Measurements from ENCODE around the gene NEK9.

NEK9 gene

GRCh38 chr14:75053396-75054291, 73.2 kb downstream of the NEK9 start:
- Histone ChIP-seq H3K36me3 (peaks cover 15% of the 10 kb centered on the region), H3K27me3 (ENCODE audit: insufficient read depth, low read depth, severe bottlenecking) (no peaks in the 10 kb centered on the region), H3K27ac (no peak overlapping the region), H3K9me3 (ENCODE audit: severe bottlenecking) (no peaks in the 10 kb centered on the region), H3K4me3 (ENCODE audit: low read depth, low read length) (no peak overlapping the region)
- no peak for DNase-seq
- no peak for TF ChIP-seq CTCF (IDR thresholded peaks at IDR 0.05; ENCODE audit: low read depth, low read length)

GRCh38 chr14:75051556-75051899, 75.3 kb downstream of the NEK9 start:
- Histone ChIP-seq H3K36me3 (peaks cover 15% of the 10 kb centered on the region), H3K4me3 (ENCODE audit: low read depth, low read length) (peak overlapping the region; percentile 59), H3K27ac (no peak overlapping the region), H3K9me3 (ENCODE audit: severe bottlenecking) (no peaks in the 10 kb centered on the region), H3K27me3 (ENCODE audit: insufficient read depth, low read depth, severe bottlenecking) (no peaks in the 10 kb centered on the region)
- no peak for TF ChIP-seq CTCF (IDR thresholded peaks at IDR 0.05; ENCODE audit: low read depth, low read length)
- no peak for DNase-seq

GRCh38 chr14:75050852-75051555, 75.8 kb downstream of the NEK9 start, which contains the start of gene MLH3:
Gene MLH3, minus strand, starts transcription at chr14:75051467. Its CDS starts 1,812 bp downstream, at chr14:75049655.
- peak; percentile 89 for DNase-seq
- peak within 1 kb of the TSS; percentile 59 for H3K4me3 ChIP-seq (ENCODE audit: low read depth, low read length)
- H3K27ac ChIP-seq: peak within 1 kb of the TSS; percentile 78
- no peaks in the 10 kb centered on the region for H3K9me3 ChIP-seq (ENCODE audit: severe bottlenecking)
- no peak for TF ChIP-seq CTCF (IDR thresholded peaks at IDR 0.05; ENCODE audit: low read depth, low read length)
- peaks cover 15% of the 10 kb centered on the region for H3K36me3 ChIP-seq
- H3K27me3 ChIP-seq (ENCODE audit: insufficient read depth, low read depth, severe bottlenecking): no peaks in the 10 kb centered on the region

- H3K9me3 ChIP-seq (ENCODE audit: severe bottlenecking): no peaks in the 10 kb centered on the region
- H3K27me3 ChIP-seq (ENCODE audit: insufficient read depth, low read depth, severe bottlenecking): no peaks in the 10 kb centered on the region
- TF ChIP-seq CTCF (IDR thresholded peaks at IDR 0.05; ENCODE audit: low read depth, low read length): no peak
- peaks cover 9% of the 10 kb centered on the region for H3K36me3 ChIP-seq
- DNase-seq: no peak
- no peak overlapping the region for H3K27ac ChIP-seq
- H3K4me3 ChIP-seq (ENCODE audit: low read depth, low read length): no peak overlapping the region
Measured at GRCh38 chr14:75049731-75050201, 77.1 kb downstream of the NEK9 start.

- no peak for DNase-seq
Measured at GRCh38 chr14:75049136-75049535, 77.7 kb downstream of the NEK9 start.

More at GRCh38 chr14:75049136-75049535, 77.7 kb downstream of the NEK9 start:
- Histone ChIP-seq H3K9me3 (ENCODE audit: severe bottlenecking) (no peaks in the 10 kb centered on the region), H3K36me3 (peaks cover 9% of the 10 kb centered on the region), H3K27me3 (ENCODE audit: insufficient read depth, low read depth, severe bottlenecking) (no peaks in the 10 kb centered on the region), H3K4me3 (ENCODE audit: low read depth, low read length) (no peak overlapping the region), H3K27ac (no peak overlapping the region)
- no peak for TF ChIP-seq CTCF (IDR thresholded peaks at IDR 0.05; ENCODE audit: low read depth, low read length)
